Immature natural killer cell (primary cell): ENCODE results near the gene ANKRD9. TPM values are rescaled to one million over a fixed set of nuclear protein-coding genes. Genes with fewer than 3 reads are reported as not detected.

Source experiments
- DNase-seq, 3 donors: peaks; one replicate each; pipeline ENCODE4 v3.0.0; 2022; ENCODE audit warnings: mixed read lengths in 1 of 3
- H3K27ac Mint-ChIP-seq, 6 donors: one replicate each; pipeline ENCODE4 v1.8.0; 2020; ENCODE audit warnings: mixed read lengths in 6 of 6, mild to moderate bottlenecking in 5 of 6, inconsistent platforms in 4 of 6, moderate library complexity in 3 of 6
- H3K27me3 Mint-ChIP-seq, 3 donors: one replicate each; pipeline ENCODE4 v1.8.0; 2020 to 2021; ENCODE audit warnings: low read depth in 3 of 3, mild to moderate bottlenecking in 3 of 3, mixed read lengths in 3 of 3, moderate library complexity in 3 of 3, inconsistent platforms in 1 of 3
- H3K36me3 Mint-ChIP-seq, 3 donors: one replicate each; pipeline ENCODE4 v1.8.0; 2020; ENCODE audit warnings: mixed read lengths in 3 of 3, inconsistent platforms in 2 of 3, mild to moderate bottlenecking in 2 of 3
- H3K4me1 Mint-ChIP-seq, 2 donors: one replicate each; pipeline ENCODE4 v1.8.0; 2020; ENCODE audit warnings: inconsistent platforms in 2 of 2, mild to moderate bottlenecking in 2 of 2, mixed read lengths in 2 of 2, moderate library complexity in 1 of 2
- H3K4me3 Mint-ChIP-seq, 5 donors: one replicate each; pipeline ENCODE4 v1.8.0; 2020; ENCODE audit warnings: mild to moderate bottlenecking in 5 of 5, mixed read lengths in 5 of 5, inconsistent platforms in 3 of 5, moderate library complexity in 3 of 5
- H3K9me3 Mint-ChIP-seq, 6 donors: one replicate each; pipeline ENCODE4 v1.8.0; 2020; ENCODE audit warnings: mild to moderate bottlenecking in 6 of 6, mixed read lengths in 6 of 6, inconsistent platforms in 4 of 6, moderate library complexity in 3 of 6
- polyA plus RNA-seq, 3 donors: library from polyadenylated mRNA; unstranded; fragments of 300-500 nt; fragmentation: Illumina TruSeq; gene quantifications; one replicate each; pipeline ENCODE4 v1.2.3, GENCODE V29; 2021

The ANKRD9 gene
- polyA plus RNA-seq, 3 donors from 2014 or later = 0.22 to 2.1 (median 0.44) TPM

DNA sequence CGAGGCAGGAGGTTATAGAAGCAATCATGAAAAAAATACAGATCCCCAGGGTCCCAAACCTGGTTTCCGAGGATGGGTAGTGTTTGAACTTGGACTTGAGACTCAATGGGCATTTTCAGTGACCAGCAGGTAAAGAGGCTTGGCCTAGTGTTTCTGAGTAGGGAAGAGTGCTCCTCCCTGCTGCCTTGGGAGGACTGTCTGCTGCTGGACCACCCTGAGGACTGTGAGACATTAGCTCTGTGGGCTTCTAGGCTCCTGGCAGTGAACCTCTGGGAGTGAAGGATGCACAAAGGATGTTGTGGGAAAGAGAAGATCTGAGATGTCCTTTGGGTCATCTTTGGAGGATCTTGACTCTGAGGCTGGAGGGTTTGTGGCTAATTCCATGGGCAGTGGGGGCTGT, 30.5 kb downstream of the ANKRD9 start:
- peak overlapping the region in 2 of 6 donors; percentile 24 to 53 for H3K27ac Mint-ChIP-seq
- DNase-seq = no peak
- H3K4me3 Mint-ChIP-seq = no peak overlapping the region
- peaks cover 0 to 17% (median 4%) of the 10 kb centered on the region in 3 donors for H3K36me3 Mint-ChIP-seq
- H3K27me3 Mint-ChIP-seq = peaks cover 0 to 4% (median 2%) of the 10 kb centered on the region in 3 donors
- H3K4me1 Mint-ChIP-seq = peaks cover 4 to 5% of the 10 kb centered on the region in 2 donors
- peaks cover 0 to 3% (median 0%) of the 10 kb centered on the region in 6 donors for H3K9me3 Mint-ChIP-seq

DNA sequence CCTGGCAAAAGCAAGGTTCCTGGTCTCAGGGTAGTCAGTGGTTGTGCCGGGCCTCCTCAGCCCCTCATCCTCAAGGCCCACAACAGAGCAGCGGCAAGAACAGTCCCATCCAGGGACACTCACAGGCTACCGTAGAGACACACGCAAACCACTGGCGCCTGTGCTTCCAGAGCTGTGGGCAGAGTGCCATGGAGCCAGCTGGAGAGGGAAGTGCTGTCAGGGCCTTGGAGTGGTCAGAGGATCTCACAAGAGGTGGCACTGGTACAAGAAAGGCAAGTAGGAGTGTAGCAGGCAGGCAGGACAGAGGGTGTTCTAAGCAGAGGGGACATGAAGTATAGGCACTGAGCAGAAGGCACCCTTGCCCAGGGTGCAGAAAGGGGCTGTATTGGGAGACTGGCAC, 34.6 kb downstream of the ANKRD9 start:
- no peak for DNase-seq
- H3K4me1 Mint-ChIP-seq = peaks cover 4 to 5% of the 10 kb centered on the region in 2 donors
- H3K27me3 Mint-ChIP-seq = peaks cover 0 to 2% (median 0%) of the 10 kb centered on the region in 3 donors
- H3K9me3 Mint-ChIP-seq = peaks cover 0 to 1% (median 0%) of the 10 kb centered on the region in 6 donors
- H3K36me3 Mint-ChIP-seq = peaks cover 1 to 13% (median 3%) of the 10 kb centered on the region in 3 donors
- no peak overlapping the region for H3K27ac Mint-ChIP-seq
- H3K4me3 Mint-ChIP-seq = no peak overlapping the region

DNA sequence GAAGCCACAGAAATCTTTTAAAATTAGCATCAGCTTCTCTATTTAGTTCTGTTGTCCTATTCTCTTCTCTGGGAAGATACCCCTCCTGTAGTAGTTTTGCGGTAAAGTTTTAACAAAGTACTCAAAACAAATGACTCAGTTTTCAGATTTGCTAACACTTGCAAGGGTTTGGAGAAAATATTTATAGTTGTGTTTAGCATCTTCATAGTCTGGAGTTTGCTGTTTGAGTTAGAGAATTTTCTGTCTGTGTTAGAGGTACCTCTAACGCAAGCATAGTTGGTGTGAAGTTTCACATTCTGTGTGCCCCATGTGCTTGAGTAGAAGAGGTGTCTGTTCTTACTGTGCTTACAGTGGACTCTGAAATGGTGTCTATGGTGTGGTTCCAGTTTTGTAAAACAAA, 36.0 kb downstream of the ANKRD9 start:
- H3K36me3 Mint-ChIP-seq = peaks cover 3 to 17% (median 9%) of the 10 kb centered on the region in 3 donors
- no peak for DNase-seq
- no peak overlapping the region for H3K4me3 Mint-ChIP-seq
- H3K9me3 Mint-ChIP-seq = no peaks in the 10 kb centered on the region
- no peak overlapping the region for H3K27ac Mint-ChIP-seq
- no peaks in the 10 kb centered on the region for H3K4me1 Mint-ChIP-seq
- H3K27me3 Mint-ChIP-seq = peaks cover 0 to 1% (median 0%) of the 10 kb centered on the region in 3 donors

DNA sequence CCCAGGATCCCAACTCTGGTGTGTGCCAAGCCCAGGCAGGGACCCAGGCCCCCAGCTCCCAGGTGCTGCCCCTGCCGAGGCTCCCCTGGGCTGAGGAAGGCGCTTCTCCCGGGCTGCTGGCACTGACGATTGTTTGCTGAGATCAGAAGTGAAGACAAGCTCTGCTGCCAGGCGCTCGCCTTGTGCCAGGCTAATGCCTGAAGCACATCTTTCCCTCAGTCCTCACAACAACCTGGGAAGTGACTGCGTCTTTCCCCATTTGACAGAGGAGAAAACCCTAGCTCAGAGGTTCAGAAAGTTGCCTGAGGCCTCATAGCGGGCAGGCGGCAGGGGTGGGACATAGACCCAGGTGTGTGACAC, 36.8 kb downstream of the ANKRD9 start:
- Mint-ChIP-seq H3K36me3 (peaks cover 3 to 19% (median 9%) of the 10 kb centered on the region in 3 donors), H3K27me3 (peaks cover 0 to 1% (median 0%) of the 10 kb centered on the region in 3 donors), H3K27ac (no peak overlapping the region), H3K4me3 (no peak overlapping the region), H3K4me1 (no peaks in the 10 kb centered on the region), H3K9me3 (no peaks in the 10 kb centered on the region)
- DNase-seq = no peak

DNA sequence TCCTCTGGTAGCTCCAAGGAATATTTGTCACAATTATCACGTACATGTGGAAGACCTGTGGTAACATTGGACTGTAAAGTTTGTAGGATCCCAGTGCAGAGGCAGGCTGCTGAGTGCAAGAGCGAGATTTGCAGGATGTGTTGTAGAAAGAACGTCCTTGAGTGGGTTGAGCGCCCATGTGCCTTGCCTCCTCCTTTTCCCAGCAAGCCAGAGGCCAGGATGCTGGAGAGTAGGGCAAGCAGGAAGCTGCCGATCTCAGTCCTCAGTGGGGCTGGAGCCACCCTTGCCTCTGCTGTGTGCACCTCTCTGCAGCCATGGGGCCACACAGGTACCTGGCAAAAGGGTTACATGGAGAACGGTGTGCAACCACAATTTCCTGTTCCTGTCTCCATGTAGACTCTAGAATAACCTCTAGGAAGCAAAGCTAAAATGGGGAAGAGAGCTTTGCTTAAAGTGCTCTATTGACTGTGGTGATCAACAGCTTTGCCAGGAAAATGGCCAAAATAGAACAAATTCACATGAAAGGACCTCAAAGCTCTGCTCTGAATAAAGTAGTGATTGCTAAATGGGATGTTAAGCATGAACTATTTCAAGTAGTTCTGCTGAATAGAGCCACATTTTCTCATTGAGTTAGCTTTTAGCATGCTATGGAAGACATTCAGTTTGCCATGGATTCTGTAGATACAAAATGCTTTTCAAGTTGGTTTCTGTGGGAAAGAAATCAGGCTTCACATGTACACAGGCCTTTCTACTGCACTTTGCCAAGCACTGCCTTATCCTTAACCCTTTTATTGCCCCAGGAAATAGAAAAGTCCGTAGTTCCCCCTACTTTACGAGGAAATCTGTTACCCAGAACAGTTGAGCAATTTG, 37.4 kb downstream of the ANKRD9 start:
- Mint-ChIP-seq H3K36me3 (peaks cover 3 to 22% (median 9%) of the 10 kb centered on the region in 3 donors), H3K4me3 (no peak overlapping the region), H3K9me3 (no peaks in the 10 kb centered on the region), H3K27me3 (peaks cover 0 to 1% (median 0%) of the 10 kb centered on the region in 3 donors), H3K27ac (peak overlapping the region in 1 of 6 donors; percentile 25), H3K4me1 (no peaks in the 10 kb centered on the region)
- DNase-seq = no peak

DNA sequence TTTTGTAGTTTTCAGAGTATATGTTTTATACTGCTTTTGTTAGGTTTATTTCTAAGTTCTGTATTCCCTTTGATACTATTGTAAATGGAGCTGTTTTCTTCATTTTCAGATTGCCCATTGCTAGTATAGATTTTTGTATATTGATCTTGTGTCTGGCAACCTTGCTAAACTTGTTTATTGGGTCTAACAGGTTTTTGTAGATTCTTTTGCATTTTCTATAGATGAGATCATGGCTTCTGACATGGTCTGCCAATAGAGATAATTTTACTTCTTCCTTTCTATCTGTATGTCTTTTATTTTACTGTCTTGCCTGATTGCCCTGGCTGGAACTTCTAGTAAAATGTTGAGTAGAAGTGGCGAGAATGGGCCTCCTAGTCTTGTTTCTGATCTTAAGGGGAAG, 40.3 kb downstream of the ANKRD9 start:
- Mint-ChIP-seq H3K4me1 (no peaks in the 10 kb centered on the region), H3K27me3 (peaks cover 0 to 1% (median 0%) of the 10 kb centered on the region in 3 donors), H3K36me3 (peaks cover 15 to 35% (median 25%) of the 10 kb centered on the region in 3 donors), H3K27ac (no peak overlapping the region), H3K9me3 (no peaks in the 10 kb centered on the region), H3K4me3 (no peak overlapping the region)
- no peak for DNase-seq

DNA sequence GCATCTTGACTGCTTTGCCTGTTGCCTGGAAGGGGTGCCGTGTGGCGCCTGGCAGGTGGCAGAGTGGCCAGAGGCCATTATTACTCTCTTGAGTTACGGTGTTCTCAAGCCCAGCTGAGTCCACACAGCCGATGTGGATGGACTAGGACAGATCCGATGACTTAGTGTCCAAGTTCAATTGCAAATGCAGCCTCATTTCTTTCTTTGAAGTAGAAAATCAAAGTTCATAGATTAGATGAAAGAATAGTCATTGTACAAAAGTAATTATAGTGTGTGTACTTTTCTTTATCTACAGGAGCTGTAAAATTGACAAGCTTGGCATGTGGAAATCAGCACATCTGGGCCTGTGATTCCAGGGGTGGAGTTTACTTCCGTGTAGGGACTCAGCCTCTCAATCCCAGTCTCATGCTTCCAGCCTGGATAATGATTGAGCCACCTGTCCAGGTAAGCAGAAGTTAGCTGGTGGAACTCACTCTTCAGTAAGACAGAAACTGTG, 44.7 kb downstream of the ANKRD9 start:
- Mint-ChIP-seq H3K36me3 (peaks cover 22 to 36% (median 31%) of the 10 kb centered on the region in 3 donors), H3K4me1 (peaks cover 2 to 7% of the 10 kb centered on the region in 2 donors), H3K27me3 (peaks cover 0 to under 1% (median 0%) of the 10 kb centered on the region in 3 donors), H3K9me3 (no peaks in the 10 kb centered on the region), H3K4me3 (no peak overlapping the region), H3K27ac (no peak overlapping the region)
- no peak for DNase-seq

DNA sequence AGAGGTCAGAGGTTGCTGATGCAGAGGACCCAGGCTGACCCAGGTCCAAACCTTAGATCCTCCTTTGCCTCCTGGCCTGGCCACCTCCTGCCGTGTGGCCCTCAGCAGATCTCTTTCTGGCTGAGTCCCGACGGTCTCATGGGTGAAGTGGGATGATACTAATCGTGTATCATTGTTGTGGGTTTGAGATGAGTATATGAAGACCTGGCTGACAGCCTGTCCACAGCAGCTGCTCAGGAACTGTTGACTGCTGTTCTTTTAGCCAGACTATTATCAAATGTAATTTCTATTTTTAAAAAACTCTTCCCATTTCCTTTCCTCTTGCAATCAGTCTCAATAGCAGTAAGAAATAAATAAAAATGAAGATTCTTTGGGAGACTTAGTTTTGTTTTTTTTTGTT, 45.6 kb downstream of the ANKRD9 start:
- no peak overlapping the region for H3K4me3 Mint-ChIP-seq
- H3K27me3 Mint-ChIP-seq = no peaks in the 10 kb centered on the region
- H3K4me1 Mint-ChIP-seq = peaks cover 2 to 7% of the 10 kb centered on the region in 2 donors
- H3K36me3 Mint-ChIP-seq = peaks cover 22 to 30% (median 29%) of the 10 kb centered on the region in 3 donors
- no peak for DNase-seq
- no peaks in the 10 kb centered on the region for H3K9me3 Mint-ChIP-seq
- H3K27ac Mint-ChIP-seq = peak overlapping the region in 1 of 6 donors; percentile 40

DNA sequence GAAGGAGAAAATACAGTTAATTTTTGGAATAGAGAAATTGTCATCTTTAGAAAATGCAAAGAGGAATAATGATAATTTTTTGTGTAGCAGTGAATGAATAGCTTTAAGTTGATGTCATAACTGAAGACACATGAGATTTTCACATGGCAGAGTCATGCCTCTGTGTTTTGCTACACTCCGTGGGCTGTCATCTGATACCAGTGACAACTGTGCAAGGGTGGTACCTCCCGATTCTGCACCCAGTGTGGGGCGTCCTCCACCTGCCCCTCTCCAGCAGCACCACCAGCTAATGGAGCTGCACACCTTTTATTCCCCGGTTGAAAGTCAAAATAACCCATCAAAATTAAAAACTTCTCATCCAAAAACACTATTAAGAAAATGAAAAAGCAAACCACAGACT, 47.2 kb downstream of the ANKRD9 start:
- Mint-ChIP-seq H3K4me3 (no peak overlapping the region), H3K27ac (peak overlapping the region in 1 of 6 donors; percentile 36), H3K9me3 (no peaks in the 10 kb centered on the region), H3K27me3 (no peaks in the 10 kb centered on the region), H3K36me3 (peaks cover 22 to 35% (median 23%) of the 10 kb centered on the region in 3 donors), H3K4me1 (peaks cover 2 to 7% of the 10 kb centered on the region in 2 donors)
- DNase-seq = no peak

DNA sequence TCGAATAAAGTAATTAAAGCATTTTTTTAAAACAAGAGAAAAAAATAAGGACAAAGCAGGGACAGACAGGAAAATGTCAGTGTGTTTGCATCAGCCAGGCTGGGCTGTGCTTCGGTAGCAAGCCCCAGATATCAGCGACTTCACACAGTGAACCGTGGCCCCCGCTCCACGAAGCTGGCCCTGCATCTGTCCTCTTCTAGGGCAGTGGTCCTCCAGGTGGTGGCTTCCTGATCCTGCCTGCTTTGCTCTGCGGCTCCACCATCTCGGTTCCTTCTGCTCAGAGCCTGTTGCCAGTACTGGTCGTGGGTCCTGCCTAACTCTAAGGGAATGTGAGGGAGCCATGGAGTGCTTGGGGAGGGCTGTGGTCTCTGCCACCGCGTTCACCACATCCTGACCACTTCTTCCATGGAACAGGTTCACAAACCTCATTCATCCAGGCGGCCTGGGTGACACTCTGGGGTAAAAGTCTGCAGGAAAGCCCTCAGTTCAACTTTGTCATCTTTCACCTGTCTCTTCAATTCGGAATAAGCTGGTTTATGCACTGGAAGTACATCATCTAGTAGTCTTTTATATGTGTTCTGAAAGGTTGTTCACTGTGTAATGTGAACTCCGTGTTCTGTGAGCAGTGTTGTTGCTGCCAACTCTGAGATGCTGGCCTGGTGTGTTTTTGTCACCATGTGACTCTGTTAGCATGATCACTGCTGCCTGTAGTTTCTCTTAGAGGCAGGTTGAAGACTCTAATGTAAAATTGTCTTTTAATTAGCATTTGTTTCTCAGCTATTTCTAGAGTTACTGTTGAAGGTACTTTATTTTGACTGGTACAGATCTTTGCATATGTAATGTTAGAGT, 47.9 kb downstream of the ANKRD9 start:
- peak overlapping the region in 1 of 6 donors; percentile 15 for H3K27ac Mint-ChIP-seq
- peaks cover 19 to 32% (median 20%) of the 10 kb centered on the region in 3 donors for H3K36me3 Mint-ChIP-seq
- peaks cover 2 to 7% of the 10 kb centered on the region in 2 donors for H3K4me1 Mint-ChIP-seq
- H3K4me3 Mint-ChIP-seq = no peak overlapping the region
- no peaks in the 10 kb centered on the region for H3K27me3 Mint-ChIP-seq
- H3K9me3 Mint-ChIP-seq = no peaks in the 10 kb centered on the region
- no peak for DNase-seq

DNA sequence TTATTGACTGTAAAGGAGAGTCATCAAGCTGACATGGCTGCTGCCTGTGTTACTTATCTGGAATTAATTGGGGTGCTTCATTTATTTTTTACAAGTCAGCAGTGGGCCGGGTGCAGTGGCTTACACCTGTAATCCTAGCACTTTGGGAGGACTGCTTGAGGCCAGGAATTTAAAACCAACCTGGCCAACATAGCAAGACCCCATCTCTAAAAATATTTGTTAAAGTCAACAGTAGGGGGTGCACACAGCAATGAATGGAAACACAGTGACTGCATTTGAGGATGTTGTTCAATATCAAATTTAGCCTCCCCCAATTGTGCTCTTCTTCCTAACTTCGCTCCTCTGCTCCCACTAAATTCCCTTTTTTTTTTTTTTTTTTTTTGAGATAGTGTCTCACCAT, 52.1 kb downstream of the ANKRD9 start:
- H3K27me3 Mint-ChIP-seq = no peaks in the 10 kb centered on the region
- H3K4me3 Mint-ChIP-seq = no peak overlapping the region
- peaks cover 6 to 19% (median 11%) of the 10 kb centered on the region in 3 donors for H3K36me3 Mint-ChIP-seq
- no peaks in the 10 kb centered on the region for H3K9me3 Mint-ChIP-seq
- no peak overlapping the region for H3K27ac Mint-ChIP-seq
- no peak for DNase-seq
- H3K4me1 Mint-ChIP-seq = peaks cover 2 to 7% of the 10 kb centered on the region in 2 donors

DNA sequence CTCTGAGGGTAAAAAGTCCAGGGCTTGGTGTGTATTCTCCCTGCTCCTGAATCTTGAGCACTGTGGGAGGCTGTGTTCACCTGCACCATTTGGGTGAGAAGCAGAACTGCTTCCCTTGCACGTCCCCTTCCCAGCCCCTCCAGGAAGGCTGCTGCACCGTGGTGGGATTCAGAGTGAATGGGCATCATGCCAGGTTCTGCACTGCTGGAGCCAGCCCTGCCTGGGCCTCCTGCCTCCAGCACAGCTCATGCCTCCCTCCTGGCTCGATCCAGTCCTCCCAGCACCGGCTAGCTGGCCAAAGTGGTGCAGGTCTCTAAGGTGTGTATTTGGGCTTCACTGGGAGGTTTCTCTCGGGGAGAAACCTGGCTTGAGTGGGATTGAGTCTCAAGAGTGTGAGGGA, 54.9 kb downstream of the ANKRD9 start:
- Mint-ChIP-seq H3K4me1 (no peaks in the 10 kb centered on the region), H3K9me3 (no peaks in the 10 kb centered on the region), H3K27me3 (no peaks in the 10 kb centered on the region), H3K27ac (no peak overlapping the region), H3K36me3 (peaks cover 1 to 26% (median 13%) of the 10 kb centered on the region in 3 donors), H3K4me3 (no peak overlapping the region)
- no peak for DNase-seq

DNA sequence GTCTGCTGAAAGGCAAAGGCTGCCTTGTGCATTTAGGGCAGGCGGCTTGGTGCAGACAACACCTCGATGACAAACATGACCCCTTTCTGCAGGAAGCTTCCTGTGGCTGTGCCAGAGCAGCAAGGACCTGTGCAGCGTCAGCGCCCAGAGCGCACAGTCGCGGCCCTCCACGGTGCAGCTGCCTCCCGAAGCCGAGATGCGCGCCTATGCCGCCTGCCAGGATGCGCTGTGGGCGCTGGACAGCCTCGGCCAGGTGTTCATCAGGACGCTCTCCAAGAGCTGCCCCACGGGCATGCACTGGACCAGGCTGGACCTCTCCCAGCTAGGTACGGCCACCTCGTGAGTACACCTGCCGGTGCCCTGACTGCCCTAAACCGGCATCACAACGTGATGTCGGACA, 57.3 kb downstream of the ANKRD9 start:
- Mint-ChIP-seq H3K36me3 (peaks cover 9 to 30% (median 13%) of the 10 kb centered on the region in 3 donors), H3K27me3 (no peaks in the 10 kb centered on the region), H3K27ac (no peak overlapping the region), H3K9me3 (no peaks in the 10 kb centered on the region), H3K4me3 (no peak overlapping the region), H3K4me1 (no peaks in the 10 kb centered on the region)
- DNase-seq = no peak
